ENCODE results near the gene CYP2B6. TPM values are rescaled to one million over a fixed set of nuclear protein-coding genes. Genes with fewer than 3 reads are reported as not detected.

CYP2B6 gene
- total RNA-seq, 4 donors from 2014 or later: not detected

GRCh38 chr19:40948580-40949299 is 42.3 kb upstream of the CYP2B6 start:
- H3K27ac ChIP-seq: no peak overlapping the region
- no peak for TF ChIP-seq POLR2AphosphoS5 (IDR thresholded peaks at IDR 0.05)
- TF ChIP-seq POLR2A (IDR thresholded peaks at IDR 0.05): no peak
- TF ChIP-seq, protein P1, sequence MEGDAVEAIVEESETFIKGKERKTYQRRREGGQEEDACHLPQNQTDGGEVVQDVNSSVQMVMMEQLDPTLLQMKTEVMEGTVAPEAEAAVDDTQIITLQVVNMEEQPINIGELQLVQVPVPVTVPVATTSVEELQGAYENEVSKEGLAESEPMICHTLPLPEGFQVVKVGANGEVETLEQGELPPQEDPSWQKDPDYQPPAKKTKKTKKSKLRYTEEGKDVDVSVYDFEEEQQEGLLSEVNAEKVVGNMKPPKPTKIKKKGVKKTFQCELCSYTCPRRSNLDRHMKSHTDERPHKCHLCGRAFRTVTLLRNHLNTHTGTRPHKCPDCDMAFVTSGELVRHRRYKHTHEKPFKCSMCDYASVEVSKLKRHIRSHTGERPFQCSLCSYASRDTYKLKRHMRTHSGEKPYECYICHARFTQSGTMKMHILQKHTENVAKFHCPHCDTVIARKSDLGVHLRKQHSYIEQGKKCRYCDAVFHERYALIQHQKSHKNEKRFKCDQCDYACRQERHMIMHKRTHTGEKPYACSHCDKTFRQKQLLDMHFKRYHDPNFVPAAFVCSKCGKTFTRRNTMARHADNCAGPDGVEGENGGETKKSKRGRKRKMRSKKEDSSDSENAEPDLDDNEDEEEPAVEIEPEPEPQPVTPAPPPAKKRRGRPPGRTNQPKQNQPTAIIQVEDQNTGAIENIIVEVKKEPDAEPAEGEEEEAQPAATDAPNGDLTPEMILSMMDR (IDR thresholded peaks at IDR 0.05): no peak
- no peak for TF ChIP-seq EP300 (IDR thresholded peaks at IDR 0.05)
- H3K4me1 ChIP-seq: no peaks in the 10 kb centered on the region
- no peak for ATAC-seq
- H3K27me3 ChIP-seq: peaks cover 25% of the 10 kb centered on the region
- no peak overlapping the region for H3K4me3 ChIP-seq
- H3K36me3 ChIP-seq: no peaks in the 10 kb centered on the region
- WGBS, 2 donors (ENCODE audit: low coverage in 1 of 2): 81 to 84% methylated on average over 10 to 16 of the region's 18 CpGs
- H3K9me3 ChIP-seq: peaks cover 0 to 25% (median 0%) of the 10 kb centered on the region in 3 donors

GRCh38 chr19:40954573-40954972 is 36.5 kb upstream of the CYP2B6 start:
- no peak for ATAC-seq
- H3K4me1 ChIP-seq: no peaks in the 10 kb centered on the region
- peaks cover 12% of the 10 kb centered on the region for H3K27me3 ChIP-seq
- no peak overlapping the region for H3K27ac ChIP-seq
- TF ChIP-seq POLR2A (IDR thresholded peaks at IDR 0.05): no peak
- TF ChIP-seq, protein P1 (IDR thresholded peaks at IDR 0.05): no peak
- no peak for TF ChIP-seq EP300 (IDR thresholded peaks at IDR 0.05)
- TF ChIP-seq POLR2AphosphoS5 (IDR thresholded peaks at IDR 0.05): no peak
- 82 to 92% methylated on average over 7 to 9 of the region's 10 CpGs for WGBS, 2 donors (ENCODE audit: low coverage in 1 of 2)
- no peaks in the 10 kb centered on the region for H3K36me3 ChIP-seq
- no peak overlapping the region for H3K4me3 ChIP-seq
- peaks cover 0 to 57% (median 0%) of the 10 kb centered on the region in 3 donors for H3K9me3 ChIP-seq

- ATAC-seq: no peak
- WGBS, 2 donors (ENCODE audit: low coverage in 1 of 2): 86 to 100% methylated on average over 1 of the region's 1 CpG
- Histone ChIP-seq H3K27ac (no peak overlapping the region), H3K4me3 (no peak overlapping the region), H3K9me3 (peaks cover 0 to 26% (median 0%) of the 10 kb centered on the region in 3 donors), H3K4me1 (no peaks in the 10 kb centered on the region), H3K27me3 (peaks cover 23% of the 10 kb centered on the region), H3K36me3 (no peaks in the 10 kb centered on the region)
- TF ChIP-seq EP300 (IDR thresholded peaks at IDR 0.05): no peak
- no peak for TF ChIP-seq POLR2A (IDR thresholded peaks at IDR 0.05)
- TF ChIP-seq POLR2AphosphoS5 (IDR thresholded peaks at IDR 0.05): no peak
- TF ChIP-seq, protein P1 (IDR thresholded peaks at IDR 0.05): no peak
Observed at GRCh38 chr19:40959338-40959737, 31.7 kb upstream of the CYP2B6 start.

DNA sequence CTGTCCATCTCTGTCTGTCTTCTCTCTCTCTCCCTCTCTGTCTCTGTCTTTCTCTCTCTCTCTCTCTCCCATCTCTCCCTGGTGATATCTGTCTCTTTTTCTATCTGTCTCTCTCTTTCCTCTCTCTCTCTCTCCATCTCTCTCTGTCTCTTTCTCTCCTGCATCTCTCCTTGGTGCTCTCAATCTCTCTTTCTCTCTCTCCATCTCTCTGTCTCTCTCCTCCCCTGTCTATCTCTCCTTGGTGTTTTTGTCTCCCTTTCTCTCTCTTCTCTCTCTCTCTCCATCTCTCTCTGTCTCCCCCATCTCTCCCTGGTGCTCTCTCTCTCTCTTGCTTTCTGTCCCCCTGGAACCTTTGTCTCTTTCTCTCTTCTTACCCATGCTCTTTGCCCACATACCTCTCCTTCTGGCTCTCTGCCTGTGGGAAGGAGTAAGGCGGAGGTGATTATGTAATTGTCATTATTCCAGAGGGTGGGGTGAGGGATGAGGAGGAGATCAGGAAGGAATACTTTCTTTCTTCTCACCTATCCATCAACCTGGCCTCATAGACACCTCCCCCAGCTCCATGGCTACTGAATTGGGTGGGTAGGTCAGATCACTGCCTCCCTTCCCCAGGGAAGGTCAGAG is 30.9 kb upstream of the CYP2B6 start:
- 25% methylated on average over 1 of the region's 1 CpG; no CpG with 5 or more reads in 1 of the 2 donors for WGBS, 2 donors (ENCODE audit: low coverage in 1 of 2)
- no peak overlapping the region for H3K4me3 ChIP-seq
- H3K27ac ChIP-seq: no peak overlapping the region
- peaks cover 0 to 17% (median 0%) of the 10 kb centered on the region in 3 donors for H3K9me3 ChIP-seq
- TF ChIP-seq, protein P1 (IDR thresholded peaks at IDR 0.05): no peak
- no peak for TF ChIP-seq EP300 (IDR thresholded peaks at IDR 0.05)
- TF ChIP-seq POLR2AphosphoS5 (IDR thresholded peaks at IDR 0.05): no peak
- no peak for TF ChIP-seq POLR2A (IDR thresholded peaks at IDR 0.05)
- H3K36me3 ChIP-seq: no peaks in the 10 kb centered on the region
- H3K27me3 ChIP-seq: peaks cover 23% of the 10 kb centered on the region
- no peak for ATAC-seq
- H3K4me1 ChIP-seq: no peaks in the 10 kb centered on the region

DNA sequence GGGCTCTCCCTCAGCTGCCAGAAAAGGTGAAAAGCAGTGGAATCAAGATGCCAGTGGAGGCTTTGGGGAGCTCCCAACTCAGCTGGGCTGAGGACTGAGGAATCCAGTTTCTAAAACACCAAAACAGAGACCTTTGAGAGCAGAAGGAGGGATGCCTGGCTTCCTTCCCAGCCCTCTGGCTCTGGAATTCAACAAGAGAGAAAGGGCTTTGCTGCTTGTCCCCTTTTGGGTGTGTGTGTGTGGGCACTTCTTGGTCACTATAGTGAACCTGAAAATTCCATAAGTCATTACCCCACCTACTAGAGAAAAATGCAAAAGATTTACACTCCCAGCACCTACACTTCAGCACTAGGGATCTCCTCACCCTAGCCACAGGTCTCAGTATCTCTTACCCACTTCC is 30.3 kb upstream of the CYP2B6 start:
- Histone ChIP-seq H3K27ac (no peak overlapping the region), H3K4me1 (no peaks in the 10 kb centered on the region), H3K9me3 (peaks cover 0 to 11% (median 0%) of the 10 kb centered on the region in 3 donors), H3K27me3 (peaks cover 26% of the 10 kb centered on the region), H3K36me3 (no peaks in the 10 kb centered on the region), H3K4me3 (no peak overlapping the region)
- TF ChIP-seq EP300 (IDR thresholded peaks at IDR 0.05): no peak
- no peak for ATAC-seq

Data from gastroesophageal sphincter (tissue), 4 donors.